Jurkat, Clone E6-1 (cell line): ENCODE measurements around the gene IFTAP.

Experiments
- DNase-seq: peaks from one replicate; pipeline ENCODE4 v3.0.0-alpha.2; 2011; ENCODE audit warnings: low read depth, low spot score
- H3K4me3 ChIP-seq: 2 replicates; pipeline ENCODE4 v1.5.1; 2011; ENCODE audit warnings: mild to moderate bottlenecking, low read length, control low read depth, moderate library complexity

The IFTAP gene

GRCh38 chr11:36695571-36695970, 101.3 kb downstream of the IFTAP start:
- no peak for DNase-seq
- no peak overlapping the region for H3K4me3 ChIP-seq

DNA sequence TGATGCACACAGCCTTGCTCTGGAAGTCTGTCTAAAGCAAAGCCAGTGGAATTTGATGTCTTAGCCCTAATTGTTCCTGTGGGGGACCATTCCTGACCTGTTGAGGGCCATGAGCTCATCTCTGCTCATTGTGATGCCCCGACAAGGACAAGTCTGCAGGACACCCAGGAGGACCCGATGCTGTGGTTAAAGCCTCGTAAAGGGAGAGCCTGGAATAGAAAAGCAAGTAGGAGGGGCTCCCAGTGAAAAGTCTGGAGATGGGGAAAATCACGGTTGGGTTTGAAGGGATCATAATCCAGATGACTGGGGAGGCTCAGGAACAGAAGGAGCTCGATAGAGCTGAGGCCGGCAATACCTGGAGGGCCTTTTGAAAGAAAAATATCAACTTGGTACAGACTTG, 102.2 kb downstream of the IFTAP start:
- DNase-seq, result no peak

DNA sequence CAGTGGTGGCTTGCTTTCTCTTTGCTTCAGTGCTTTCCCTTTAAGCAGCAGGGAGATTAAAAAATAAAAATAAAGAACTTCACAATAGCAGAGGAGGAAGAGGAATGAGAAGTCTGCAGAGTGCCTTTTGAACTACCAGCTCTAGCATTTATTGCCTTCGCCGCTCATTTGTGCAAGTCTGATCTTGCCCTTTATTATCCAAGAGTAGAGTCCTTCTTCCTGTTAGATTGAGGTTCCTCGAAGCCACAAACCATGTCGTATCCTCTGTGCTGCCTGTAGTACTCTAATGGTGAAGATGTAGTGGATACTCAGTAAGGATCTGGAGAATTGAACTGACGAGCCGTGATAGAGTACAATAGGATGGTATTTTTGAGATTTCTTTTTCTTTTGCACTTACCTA, 105.0 kb downstream of the IFTAP start:
- H3K4me3 ChIP-seq, result no peak overlapping the region
- no peak for DNase-seq

More for the DNA sequence above, 102.2 kb downstream of the IFTAP start:
- no peak overlapping the region for H3K4me3 ChIP-seq

DNA sequence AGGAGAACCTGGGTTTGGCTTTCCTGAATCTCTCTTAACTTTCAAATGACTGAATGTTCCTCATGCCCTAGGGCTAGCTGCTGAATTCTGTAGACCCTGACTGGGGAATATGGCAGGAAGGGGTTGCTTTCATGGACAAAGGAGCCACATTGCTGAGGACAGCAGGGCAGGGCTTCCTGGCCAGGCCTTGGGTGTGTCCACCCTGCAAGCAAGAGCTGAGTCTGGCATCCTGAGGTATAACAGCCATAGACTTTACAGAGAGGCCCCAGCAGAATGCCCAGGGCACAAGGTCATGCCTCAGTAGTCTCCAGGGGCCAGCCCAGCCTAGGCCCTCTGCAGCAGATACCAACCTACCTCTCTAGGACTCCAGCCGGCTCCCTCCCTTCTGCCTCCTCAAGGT, 105.9 kb downstream of the IFTAP start:
- no peak for DNase-seq
- no peak overlapping the region for H3K4me3 ChIP-seq

- DNase-seq, result peak; percentile 78
- H3K4me3 ChIP-seq, result peak overlapping the region; percentile 9; the same call in 1 of the 2 replicates
These were observed 108.2 kb downstream of the IFTAP start for GRCh38 chr11:36702330-36703054.

DNA sequence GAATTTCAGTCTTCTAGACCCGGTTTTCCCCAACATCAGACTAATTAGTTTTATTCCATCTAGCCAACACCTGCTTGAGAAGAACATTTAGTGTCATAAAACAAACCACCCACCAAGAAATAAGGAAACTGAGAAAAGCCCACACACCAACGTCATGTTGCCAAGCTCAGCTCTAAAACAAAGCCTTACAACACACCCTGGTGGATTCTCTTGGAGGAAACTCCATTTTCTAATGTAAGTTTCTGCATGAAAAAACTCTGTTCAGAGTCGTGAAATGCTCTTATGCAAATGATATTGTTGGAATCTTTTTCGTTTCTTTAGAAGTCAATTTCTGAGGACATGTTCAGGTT, 108.7 kb downstream of the IFTAP start:
- no peak for DNase-seq
- H3K4me3 ChIP-seq, result peak overlapping the region; percentile 9; the same call in 1 of the 2 replicates
